Endothelial cell of umbilical vein (primary cell): Measurements from ENCODE around the gene C10orf71. TPM values are rescaled to one million over a fixed set of nuclear protein-coding genes. Genes with fewer than 3 reads are reported as not detected.

Source experiments
- Bru-seq: library from RNA; stranded (reverse); fragments of 400-500 nt; gene quantifications from one replicate; lab custom pipeline; 2021; lab: Mats Ljungman, UMichigan
- BruChase-seq, 2 experiments: library from RNA; stranded (reverse); fragments of 400-500 nt; gene quantifications; one replicate each; lab custom pipeline; 2021; lab: Mats Ljungman, UMichigan
- BruUV-seq: library from RNA; stranded (reverse); fragments of 400-500 nt; replicated peaks from 2 replicates; lab custom pipeline; 2021; lab: Mats Ljungman, UMichigan
- CTCF ChIA-PET: fragments of 300-600, 350-600 bp; sonication (Branson Sonifier 250); formaldehyde crosslinking; loops from one replicate; lab custom pipeline; 2021; ENCODE audit warnings: antibody characterized with exemption, inconsistent platforms; lab: Charles Lee
- POLR2A ChIA-PET: fragments of 300-600, 350-600 bp; sonication (Branson Sonifier 250); formaldehyde crosslinking; loops from one replicate; lab custom pipeline; 2021; ENCODE audit warnings: antibody characterized with exemption, inconsistent platforms; lab: Charles Lee
- DNase-seq: peaks from one replicate; pipeline ENCODE4 v3.0.0-alpha.2; 2011; ENCODE audit warnings: low read depth, low spot score
- FAIRE-seq: peaks from 2 replicates; lab custom pipeline; 2011; peaks lifted over from hg19 to GRCh38; lab: Jason Lieb, UNC
- H2AFZ ChIP-seq: 2 replicates; pipeline ENCODE4 v1.6.0; 2012; ENCODE audit warnings: low read depth, low read length, control low read depth, inconsistent platforms
- H3K27ac ChIP-seq: 2 replicates; pipeline ENCODE4 v1.5.1; 2011; ENCODE audit warnings: low read depth, mild to moderate bottlenecking, control low read depth, low read length, moderate library complexity; ENCODE audit not compliant: insufficient read depth
- H3K27me3 ChIP-seq, 2 experiments: 2 replicates each; pipeline versions ENCODE4 v1.6.0 to v1.6.1; 2011; ENCODE audit warnings: low read length in 2 of 2, mixed read lengths in 1 of 2; ENCODE audit not compliant: control insufficient read depth in 2 of 2, insufficient read depth in 2 of 2
- H3K36me3 ChIP-seq, 2 experiments: 2 replicates in 1 of 2; 3 replicates in 1 of 2; pipeline ENCODE4 v1.5.1; 2011; ENCODE audit warnings: low read length in 2 of 2, mild to moderate bottlenecking in 1 of 2, moderate library complexity in 1 of 2; ENCODE audit not compliant: control insufficient read depth in 2 of 2, insufficient read depth in 2 of 2; ENCODE audit errors: extremely low read depth in 1 of 2
- H3K4me1 ChIP-seq: 3 replicates; pipeline ENCODE4 v1.5.1; 2011; ENCODE audit warnings: mild to moderate bottlenecking, low read length; ENCODE audit not compliant: control insufficient read depth, insufficient read depth; ENCODE audit errors: extremely low read depth
- H3K4me2 ChIP-seq: 2 replicates; pipeline ENCODE4 v1.6.1; 2011; ENCODE audit warnings: low read length, control low read depth, mixed read lengths; ENCODE audit not compliant: insufficient read depth
- H3K4me3 ChIP-seq, 3 experiments: fragments of 200-600 bp in 1 of 3; sonication (generic), shearing (Covaris generic) in 1 of 3; replicated peaks in 1 of 3; 2 replicates each; pipeline ENCODE4 v1.5.1; 2011 to 2016; ENCODE audit warnings: control low read depth in 3 of 3, low read length in 3 of 3, mild to moderate bottlenecking in 2 of 3, inconsistent platforms in 1 of 3, low read depth in 1 of 3, moderate library complexity in 1 of 3; ENCODE audit not compliant: insufficient read depth in 1 of 3
- H3K79me2 ChIP-seq: 2 replicates; pipeline ENCODE4 v1.6.0; 2012; ENCODE audit warnings: low read length, inconsistent platforms; ENCODE audit not compliant: control insufficient read depth, insufficient read depth
- H3K9ac ChIP-seq: replicated peaks from 2 replicates; pipeline ENCODE3; 2011; ENCODE audit warnings: low read length, control low read depth; ENCODE audit not compliant: insufficient read depth; ENCODE audit errors: extremely low read depth
- H3K9me1 ChIP-seq: replicated peaks from 3 replicates; pipeline ENCODE4 v1.6.0; 2011; ENCODE audit warnings: mild to moderate bottlenecking, low read length; ENCODE audit not compliant: control insufficient read depth, insufficient read depth; ENCODE audit errors: extremely low read depth
- H3K9me3 ChIP-seq: replicated peaks from 2 replicates; pipeline ENCODE4 v1.5.1; 2012; ENCODE audit warnings: low read length, inconsistent platforms; ENCODE audit not compliant: control insufficient read depth, insufficient read depth
- H4K20me1 ChIP-seq: replicated peaks from 2 replicates; pipeline ENCODE3; 2011; ENCODE audit warnings: mild to moderate bottlenecking, low read length; ENCODE audit not compliant: control insufficient read depth, insufficient read depth; ENCODE audit errors: extremely low read depth
- CTCF ChIP-seq, 2 donors: IDR thresholded peaks; 1 replicate in 1 of 2; 2 replicates in 1 of 2; pipeline ENCODE4 v1.5.1; 2011; ENCODE audit warnings: low read length in 2 of 2, mild to moderate bottlenecking in 2 of 2, moderate library complexity in 2 of 2, control low read depth in 1 of 2, inconsistent platforms in 1 of 2, low read depth in 1 of 2; ENCODE audit not compliant: insufficient read depth in 1 of 2; ENCODE audit errors: extremely low read depth in 1 of 2
- EZH2 ChIP-seq: IDR thresholded peaks from 2 replicates; pipeline ENCODE4 v1.6.1; 2012; ENCODE audit warnings: borderline replicate concordance, low read depth, mild to moderate bottlenecking, moderate library complexity, low read length, inconsistent platforms; ENCODE audit not compliant: severe bottlenecking
- FOS ChIP-seq: IDR thresholded peaks from 2 replicates; pipeline ENCODE4 v1.6.1; 2011; ENCODE audit warnings: mild to moderate bottlenecking, low read length, moderate library complexity, borderline replicate concordance; ENCODE audit not compliant: insufficient read depth
- GATA2 ChIP-seq: IDR thresholded peaks from 2 replicates; pipeline ENCODE4 v1.7.0; 2011; ENCODE audit warnings: low read depth, mild to moderate bottlenecking, moderate library complexity, mixed read lengths, low read length; ENCODE audit not compliant: insufficient read length, insufficient read depth
- JUN ChIP-seq: IDR thresholded peaks from 2 replicates; pipeline ENCODE4 v1.6.1; 2011; ENCODE audit warnings: borderline replicate concordance, low read depth; ENCODE audit not compliant: insufficient read length, insufficient read depth
- MAX ChIP-seq: IDR thresholded peaks from 2 replicates; pipeline ENCODE4 v1.6.1; 2011; ENCODE audit not compliant: insufficient read depth, insufficient read length
- MYC ChIP-seq: IDR thresholded peaks from one replicate; pipeline ENCODE4 v1.6.1; 2011; ENCODE audit warnings: mild to moderate bottlenecking, low read depth, low read length
- POLR2A ChIP-seq: IDR thresholded peaks from 2 replicates; pipeline ENCODE4 v1.6.1; 2012; ENCODE audit warnings: low read depth, mild to moderate bottlenecking, control low read depth, low read length
- POLR2AphosphoS5 ChIP-seq: IDR thresholded peaks from 2 replicates; pipeline ENCODE4 v1.6.1; 2012; ENCODE audit warnings: low read depth, mild to moderate bottlenecking, control low read depth, low read length, moderate library complexity; ENCODE audit not compliant: insufficient read depth
- dilution Hi-C: fragments of 300-500 bp; cut with MboI; formaldehyde crosslinking; loops from one replicate; pipeline ENCODE4 v1.15.0; 2019; ENCODE audit warnings: low sequenced_read_pairs; ENCODE audit not compliant: extremely low pct_ligation_motif_present
- intact Hi-C: fragments of 100-400 bp; cut with micrococcal nuclease; formaldehyde crosslinking; loops from one replicate; pipeline ENCODE4 v1.10.0; 2022
- long read RNA-seq: library from polyadenylated mRNA; stranded (forward); transcript quantifications from one replicate; pipeline ENCODE4 v2.0.0, GENCODE V29; 2021
- polyA minus RNA-seq, 3 experiments: library from RNA; depleted of rRNA, polyadenylated mRNA; stranded (reverse); fragments of >200 nt; gene quantifications; 1 replicate in 1 of 3; 2 replicates in 2 of 3; pipeline ENCODE4 v1.2.3, GENCODE V29; 2011
- polyA plus RNA-seq, 4 experiments: library from polyadenylated mRNA; depleted of rRNA in 3 of 4; stranded (reverse) in 3 of 4; unstranded in 1 of 4; fragments of >200 nt; gene quantifications; 2 replicates each; pipeline versions ENCODE4 v1.2.1 to v1.2.3, GENCODE V29; 2011 to 2012; ENCODE audit warnings: missing spikeins in 1 of 4
- total RNA-seq: library from RNA; stranded (reverse); gene quantifications from 2 replicates; pipeline ENCODE4 v1.2.3, GENCODE V29; 2021

C10orf71 gene
- total RNA-seq: not detected in 2 replicates
- not detected in 2 replicates for polyA plus RNA-seq
- not detected in 2 replicates for polyA plus RNA-seq (2011; cell fraction: cytosol; rRNA removed)
- not detected in 2 replicates for polyA plus RNA-seq (2011; cell fraction: nucleus; rRNA removed)
- not detected in 2 replicates for polyA plus RNA-seq (2012)
- 0.04 TPM in 1 of 2 replicates, not detected in the other for polyA minus RNA-seq
- polyA minus RNA-seq (2011; cell fraction: cytosol; rRNA and poly(A)+ RNA removed): not detected
- not detected in 2 replicates for polyA minus RNA-seq (2011; cell fraction: nucleus; rRNA and poly(A)+ RNA removed)
- Bru-seq, nascent RNA: not detected
- BruChase-seq, experiment 1, labeled RNA remaining after a 6-hour chase: not detected
- BruChase-seq, experiment 2, labeled RNA remaining after a 2-hour chase: not detected
- long read RNA-seq: 0 reads

GRCh38 chr10:49298983-49299815 lies at the start of gene C10orf71:
TSS of gene C10orf71 (plus strand) at chr10:49299170. CDS start at chr10:49322546, 23,376 bp downstream.
- Histone ChIP-seq H3K36me3 (no peaks in the 10 kb centered on the region), H3K27ac (no peak within 1 kb of the TSS), H2AFZ (no peak within 1 kb of the TSS), H3K79me2 (no peaks in the 10 kb centered on the region), H3K9me3 (no peaks in the 10 kb centered on the region), H3K27me3 (no peaks in the 10 kb centered on the region), H3K9me1 (no peaks in the 10 kb centered on the region), H3K4me1 (no peaks in the 10 kb centered on the region), H3K4me3 (no peak within 1 kb of the TSS), H4K20me1 (no peaks in the 10 kb centered on the region), H3K4me2 (no peak within 1 kb of the TSS), H3K9ac (no peak within 1 kb of the TSS)
- POLR2A ChIA-PET: no interaction called here
- TF ChIP-seq POLR2AphosphoS5: no peak
- no peak for TF ChIP-seq GATA2
- TF ChIP-seq POLR2A: no peak
- no peak for TF ChIP-seq MYC
- TF ChIP-seq MAX: no peak
- no peak for TF ChIP-seq CTCF (IDR thresholded peaks at IDR 0.05; ENCODE audit: extremely low read depth in 1 of 2, insufficient read depth in 1 of 2, low read depth in 1 of 2, low read length in 2 of 2)
- no peak for TF ChIP-seq JUN
- TF ChIP-seq FOS: no peak
- no peak for TF ChIP-seq EZH2
- no TSS peak for BruUV-seq
- dilution Hi-C loops (no loop called here), intact Hi-C loops (no loop called here)
- CTCF ChIA-PET: no interaction called here
- DNase-seq (no peak), FAIRE-seq (no peak)
